LNCaP clone FGC (cell line): ENCODE data around the gene ATAD5.

Experiments used
- DNase-seq: peaks from one replicate; pipeline ENCODE4 v3.0.0-alpha.2; 2011; ENCODE audit warnings: low read depth
- H3K4me3 ChIP-seq: 2 replicates; pipeline ENCODE4 v1.5.1; 2011; ENCODE audit warnings: mild to moderate bottlenecking, low read depth, low read length, control low read depth
- TF ChIP-seq, protein P1 (sequence below): IDR thresholded peaks from 2 replicates; pipeline ENCODE4 v1.5.1; 2012; ENCODE audit warnings: mild to moderate bottlenecking; ENCODE audit not compliant: control insufficient read depth, insufficient read depth; ENCODE audit errors: extremely low read depth

The ATAD5 gene, protein sequence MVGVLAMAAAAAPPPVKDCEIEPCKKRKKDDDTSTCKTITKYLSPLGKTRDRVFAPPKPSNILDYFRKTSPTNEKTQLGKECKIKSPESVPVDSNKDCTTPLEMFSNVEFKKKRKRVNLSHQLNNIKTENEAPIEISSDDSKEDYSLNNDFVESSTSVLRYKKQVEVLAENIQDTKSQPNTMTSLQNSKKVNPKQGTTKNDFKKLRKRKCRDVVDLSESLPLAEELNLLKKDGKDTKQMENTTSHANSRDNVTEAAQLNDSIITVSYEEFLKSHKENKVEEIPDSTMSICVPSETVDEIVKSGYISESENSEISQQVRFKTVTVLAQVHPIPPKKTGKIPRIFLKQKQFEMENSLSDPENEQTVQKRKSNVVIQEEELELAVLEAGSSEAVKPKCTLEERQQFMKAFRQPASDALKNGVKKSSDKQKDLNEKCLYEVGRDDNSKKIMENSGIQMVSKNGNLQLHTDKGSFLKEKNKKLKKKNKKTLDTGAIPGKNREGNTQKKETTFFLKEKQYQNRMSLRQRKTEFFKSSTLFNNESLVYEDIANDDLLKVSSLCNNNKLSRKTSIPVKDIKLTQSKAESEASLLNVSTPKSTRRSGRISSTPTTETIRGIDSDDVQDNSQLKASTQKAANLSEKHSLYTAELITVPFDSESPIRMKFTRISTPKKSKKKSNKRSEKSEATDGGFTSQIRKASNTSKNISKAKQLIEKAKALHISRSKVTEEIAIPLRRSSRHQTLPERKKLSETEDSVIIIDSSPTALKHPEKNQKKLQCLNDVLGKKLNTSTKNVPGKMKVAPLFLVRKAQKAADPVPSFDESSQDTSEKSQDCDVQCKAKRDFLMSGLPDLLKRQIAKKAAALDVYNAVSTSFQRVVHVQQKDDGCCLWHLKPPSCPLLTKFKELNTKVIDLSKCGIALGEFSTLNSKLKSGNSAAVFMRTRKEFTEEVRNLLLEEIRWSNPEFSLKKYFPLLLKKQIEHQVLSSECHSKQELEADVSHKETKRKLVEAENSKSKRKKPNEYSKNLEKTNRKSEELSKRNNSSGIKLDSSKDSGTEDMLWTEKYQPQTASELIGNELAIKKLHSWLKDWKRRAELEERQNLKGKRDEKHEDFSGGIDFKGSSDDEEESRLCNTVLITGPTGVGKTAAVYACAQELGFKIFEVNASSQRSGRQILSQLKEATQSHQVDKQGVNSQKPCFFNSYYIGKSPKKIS (N-terminal part only)

DNA sequence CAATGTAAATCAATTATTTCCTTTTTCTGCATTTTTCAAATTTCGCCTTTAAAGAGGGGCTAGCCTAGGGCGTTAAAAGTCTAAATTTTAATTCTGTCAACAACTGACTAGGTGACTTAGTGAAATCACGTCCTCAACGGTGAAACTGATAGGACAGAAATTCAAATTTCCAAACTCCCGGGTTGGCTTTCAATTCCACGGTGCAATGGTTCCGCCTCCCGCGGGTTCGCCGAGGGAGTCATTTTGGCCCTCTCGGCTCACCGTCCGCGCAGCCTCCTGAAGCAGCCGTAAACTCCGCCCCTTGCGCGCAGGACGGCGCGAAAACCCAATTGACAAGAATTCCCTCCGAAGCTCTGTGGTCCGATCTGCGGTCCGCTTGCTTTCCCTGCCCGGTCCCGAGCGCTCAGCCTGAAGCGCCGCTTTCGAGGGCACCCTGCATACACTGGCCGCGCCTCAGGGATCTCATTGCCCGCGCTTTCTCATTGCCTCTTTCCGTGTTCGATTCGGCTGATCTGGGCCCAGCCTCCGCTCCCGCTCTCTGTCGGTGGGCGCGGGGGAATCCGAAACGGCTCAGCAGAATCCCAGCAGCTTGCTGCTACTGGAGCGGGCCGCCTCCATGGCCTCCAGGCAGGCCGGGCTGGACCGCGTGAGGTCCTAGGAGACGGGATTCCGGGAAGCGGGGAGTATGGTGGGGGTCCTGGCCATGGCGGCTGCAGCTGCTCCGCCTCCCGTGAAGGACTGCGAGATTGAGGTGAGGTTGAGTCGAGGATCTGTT is at the start of gene ATAD5:
ATAD5 (plus strand) TSS at position 304 of the 775 bp plus-strand sequence; CDS start at position 686, 382 bp downstream.
- TF ChIP-seq, protein P1, sequence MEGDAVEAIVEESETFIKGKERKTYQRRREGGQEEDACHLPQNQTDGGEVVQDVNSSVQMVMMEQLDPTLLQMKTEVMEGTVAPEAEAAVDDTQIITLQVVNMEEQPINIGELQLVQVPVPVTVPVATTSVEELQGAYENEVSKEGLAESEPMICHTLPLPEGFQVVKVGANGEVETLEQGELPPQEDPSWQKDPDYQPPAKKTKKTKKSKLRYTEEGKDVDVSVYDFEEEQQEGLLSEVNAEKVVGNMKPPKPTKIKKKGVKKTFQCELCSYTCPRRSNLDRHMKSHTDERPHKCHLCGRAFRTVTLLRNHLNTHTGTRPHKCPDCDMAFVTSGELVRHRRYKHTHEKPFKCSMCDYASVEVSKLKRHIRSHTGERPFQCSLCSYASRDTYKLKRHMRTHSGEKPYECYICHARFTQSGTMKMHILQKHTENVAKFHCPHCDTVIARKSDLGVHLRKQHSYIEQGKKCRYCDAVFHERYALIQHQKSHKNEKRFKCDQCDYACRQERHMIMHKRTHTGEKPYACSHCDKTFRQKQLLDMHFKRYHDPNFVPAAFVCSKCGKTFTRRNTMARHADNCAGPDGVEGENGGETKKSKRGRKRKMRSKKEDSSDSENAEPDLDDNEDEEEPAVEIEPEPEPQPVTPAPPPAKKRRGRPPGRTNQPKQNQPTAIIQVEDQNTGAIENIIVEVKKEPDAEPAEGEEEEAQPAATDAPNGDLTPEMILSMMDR, result no peak
- DNase-seq, result peak; percentile 83
- peak within 1 kb of the TSS; percentile 99 for H3K4me3 ChIP-seq

DNA sequence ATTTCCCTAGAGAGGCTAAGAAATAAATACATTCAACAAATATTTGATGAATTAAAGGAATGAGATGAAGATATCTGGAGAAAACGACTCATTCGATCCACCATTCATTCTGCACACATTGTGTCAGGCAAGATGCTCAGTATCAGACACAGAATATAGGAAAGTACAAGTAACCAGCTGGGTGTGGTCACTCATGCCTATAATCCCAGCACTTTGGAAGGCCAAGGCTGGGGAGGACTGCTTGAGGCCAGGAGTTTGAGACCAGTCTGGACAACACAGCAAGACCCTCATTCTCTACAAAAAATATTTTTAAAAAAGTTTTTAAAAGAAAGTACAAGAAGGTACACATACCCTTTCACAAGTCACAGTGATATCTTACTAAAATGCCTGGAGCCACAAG is 49.6 kb upstream of the ATAD5 start:
- TF ChIP-seq, protein P1, result no peak
- no peak overlapping the region for H3K4me3 ChIP-seq
- no peak for DNase-seq

DNA sequence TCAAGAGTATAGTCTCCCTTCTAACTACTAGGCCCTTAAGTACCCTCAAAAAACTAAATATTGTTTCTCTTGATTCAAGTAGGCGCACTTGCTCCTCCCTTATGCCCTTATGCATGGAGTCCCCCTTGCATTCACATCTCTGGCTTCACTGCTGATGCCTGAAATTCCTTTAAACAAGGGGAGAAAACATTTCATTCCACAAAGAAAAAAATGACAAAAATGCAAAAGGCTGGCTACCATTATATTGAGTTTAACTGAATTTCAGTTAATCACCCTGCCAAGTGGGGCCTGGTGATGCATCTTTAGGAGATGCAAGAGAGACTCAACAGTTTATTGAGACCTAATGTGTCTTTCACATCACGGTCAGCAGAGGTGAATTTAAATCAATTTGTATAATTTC is 42.8 kb upstream of the ATAD5 start:
- TF ChIP-seq, protein P1, result no peak
- no peak for DNase-seq
- no peak overlapping the region for H3K4me3 ChIP-seq

DNA sequence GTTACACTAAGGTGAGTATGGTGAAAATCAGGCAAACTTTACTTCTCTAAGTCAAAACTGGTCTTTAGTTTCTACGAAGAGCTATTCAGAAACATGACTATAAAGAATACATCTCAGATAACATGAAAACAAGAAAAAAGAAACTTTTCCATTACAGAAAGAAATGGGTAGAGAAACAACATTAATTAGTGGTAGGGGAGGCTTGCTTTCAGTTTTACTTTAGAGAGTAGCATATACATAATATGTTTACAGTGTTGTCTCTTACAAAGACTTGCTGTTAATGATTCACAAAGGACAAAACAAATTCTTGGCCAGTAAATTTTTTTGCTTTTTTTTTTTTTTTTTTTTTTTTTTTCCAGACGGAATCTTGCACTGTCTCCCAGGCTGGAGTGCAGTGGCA is 41.5 kb upstream of the ATAD5 start:
- H3K4me3 ChIP-seq, result no peak overlapping the region
- TF ChIP-seq, protein P1, result no peak
- no peak for DNase-seq

DNA sequence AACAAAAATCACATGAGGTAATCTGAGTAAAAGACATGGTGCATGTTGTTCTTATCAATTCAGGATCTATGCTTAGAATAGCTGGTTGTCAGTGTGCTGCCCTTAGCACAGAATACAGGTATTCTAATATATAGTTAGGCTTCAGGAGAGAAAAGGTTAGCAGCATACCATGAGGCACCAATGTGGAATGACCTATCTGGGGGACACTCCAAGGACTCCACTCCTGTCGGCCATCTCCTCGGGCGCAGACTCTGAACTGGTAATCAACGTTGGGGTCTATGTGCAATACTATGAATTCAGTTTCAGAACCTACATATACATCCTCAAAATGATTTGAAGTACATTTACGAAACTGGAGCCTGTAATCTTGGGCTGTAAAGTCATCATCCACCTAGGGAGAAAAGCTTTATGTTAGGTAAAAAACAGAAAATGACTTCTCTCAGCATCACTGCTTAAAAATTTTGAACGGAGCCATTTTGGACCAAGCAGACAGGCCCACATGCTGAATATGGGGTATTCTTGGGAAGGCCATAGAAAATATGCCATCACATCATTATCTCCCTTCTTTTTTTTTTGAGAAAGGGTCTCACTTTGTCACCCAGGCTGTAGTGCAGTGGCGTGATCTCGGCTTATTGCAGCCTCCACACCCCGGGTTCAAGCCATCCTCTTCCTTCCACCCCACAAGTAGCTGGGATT is 38.3 kb upstream of the ATAD5 start:
- no peak overlapping the region for H3K4me3 ChIP-seq
- no peak for DNase-seq
- TF ChIP-seq, protein P1, result no peak
